IgD-negative memory B cell (primary cell): ENCODE results near the gene RHBDD2. TPM values are rescaled to one million over a fixed set of nuclear protein-coding genes. Genes with fewer than 3 reads are reported as not detected.
"Not testable (repeated sequence)": the region's sequence is repeated elsewhere in the genome, so short reads cannot be mapped to it uniquely, and the experiment has no call there.

Experiments
- H3K27ac Mint-ChIP-seq, 3 donors: one replicate each; pipeline ENCODE4 v1.8.0; 2020 to 2022; ENCODE audit warnings: mild to moderate bottlenecking in 3 of 3, mixed read lengths in 3 of 3, moderate library complexity in 1 of 3
- H3K27me3 Mint-ChIP-seq: one replicate; pipeline ENCODE4 v1.8.0; 2021; ENCODE audit warnings: mixed read lengths
- H3K36me3 Mint-ChIP-seq: one replicate; pipeline ENCODE4 v1.8.0; 2020; ENCODE audit warnings: mild to moderate bottlenecking, mixed read lengths
- H3K4me1 Mint-ChIP-seq, 3 donors: one replicate each; pipeline ENCODE4 v1.8.0; 2020 to 2022; ENCODE audit warnings: mixed read lengths in 3 of 3, mild to moderate bottlenecking in 1 of 3
- H3K4me3 Mint-ChIP-seq, 4 donors: one replicate each; pipeline ENCODE4 v1.8.0; 2020 to 2022; ENCODE audit warnings: mild to moderate bottlenecking in 4 of 4, mixed read lengths in 4 of 4, moderate library complexity in 3 of 4
- H3K9me3 Mint-ChIP-seq, 3 donors: one replicate each; pipeline ENCODE4 v1.8.0; 2020 to 2021; ENCODE audit warnings: mixed read lengths in 3 of 3, mild to moderate bottlenecking in 1 of 3
- polyA plus RNA-seq: library from polyadenylated mRNA; unstranded; fragments of 300-500 nt; fragmentation: Illumina TruSeq; gene quantifications from one replicate; pipeline ENCODE4 v1.2.3, GENCODE V29; 2021

RHBDD2 gene
- polyA plus RNA-seq = 66.0 TPM

GRCh38 chr7:75878769-75879611, at the start of gene RHBDD2:
RHBDD2 (plus strand) TSS chr7:75879034; CDS start chr7:75879083, 49 bp downstream.
- H3K4me1 Mint-ChIP-seq = peaks cover 14 to 21% (median 14%) of the 10 kb centered on the region in 3 donors
- H3K27me3 Mint-ChIP-seq = no peaks in the 10 kb centered on the region
- H3K36me3 Mint-ChIP-seq = no peaks in the 10 kb centered on the region
- H3K27ac Mint-ChIP-seq = peak within 1 kb of the TSS; percentile 54 to 94 (median 93)
- peak within 1 kb of the TSS; percentile 94 to 98 (median 97) for H3K4me3 Mint-ChIP-seq
- no peaks in the 10 kb centered on the region for H3K9me3 Mint-ChIP-seq

GRCh38 chr7:75829656-75830055, 49.2 kb upstream of the RHBDD2 start:
- peak overlapping the region in 1 of 3 donors; percentile 50 for H3K27ac Mint-ChIP-seq
- H3K9me3 Mint-ChIP-seq, H3K27me3 Mint-ChIP-seq, H3K36me3 Mint-ChIP-seq, H3K4me1 Mint-ChIP-seq, H3K4me3 Mint-ChIP-seq: not testable (repeated sequence)

DNA sequence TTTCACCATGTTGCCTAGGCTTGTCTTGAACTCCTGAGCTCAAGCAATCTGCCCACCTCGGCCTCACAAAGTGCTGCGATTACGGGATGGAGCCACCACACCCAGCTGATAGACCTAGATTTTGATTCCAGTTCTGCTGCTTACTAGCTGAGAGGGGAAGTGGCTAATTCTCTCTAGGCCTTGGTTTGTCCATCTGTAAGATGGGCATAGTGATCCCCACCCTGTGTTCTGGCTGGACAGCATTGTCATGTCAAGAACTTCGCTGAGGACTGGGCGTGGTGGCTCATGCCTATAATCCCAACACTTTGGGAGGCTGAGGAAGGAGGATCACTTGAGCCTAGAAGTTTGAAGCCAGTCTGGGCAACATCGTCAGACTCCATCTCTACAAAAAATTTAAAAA, 47.9 kb upstream of the RHBDD2 start:
- H3K4me3 Mint-ChIP-seq = no peak overlapping the region
- no peaks in the 10 kb centered on the region for H3K36me3 Mint-ChIP-seq
- no peaks in the 10 kb centered on the region for H3K4me1 Mint-ChIP-seq
- H3K27me3 Mint-ChIP-seq = peaks cover 6% of the 10 kb centered on the region
- no peaks in the 10 kb centered on the region for H3K9me3 Mint-ChIP-seq
- no peak overlapping the region for H3K27ac Mint-ChIP-seq

DNA sequence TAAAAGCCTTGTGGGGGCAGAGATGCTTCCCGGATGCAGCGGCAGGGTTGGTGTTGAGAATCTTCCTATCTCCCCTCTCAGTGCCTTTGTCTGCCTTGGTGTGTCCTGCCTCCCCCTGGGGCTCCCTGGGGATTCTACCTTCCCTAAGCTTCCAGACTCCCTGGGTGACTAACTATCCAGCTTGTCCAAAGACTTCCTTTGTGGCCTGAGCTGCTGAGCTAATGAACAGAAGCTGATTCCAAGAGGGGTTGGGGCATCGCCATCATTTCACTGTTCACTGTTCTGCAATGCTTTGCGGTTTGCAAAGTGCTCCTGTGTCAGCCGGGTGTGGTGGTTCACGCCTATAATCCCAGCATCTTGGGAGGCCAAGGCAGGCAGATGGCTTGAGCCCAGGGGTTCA, 45.2 kb upstream of the RHBDD2 start:
- not testable (repeated sequence) for H3K4me3 Mint-ChIP-seq, H3K9me3 Mint-ChIP-seq, H3K27me3 Mint-ChIP-seq, H3K36me3 Mint-ChIP-seq, H3K4me1 Mint-ChIP-seq, H3K27ac Mint-ChIP-seq

GRCh38 chr7:75835688-75836285, 43.0 kb upstream of the RHBDD2 start:
- Mint-ChIP-seq H3K4me3 (no peak overlapping the region), H3K9me3 (no peaks in the 10 kb centered on the region), H3K27ac (no peak overlapping the region), H3K27me3 (peaks cover 6% of the 10 kb centered on the region), H3K4me1 (no peaks in the 10 kb centered on the region), H3K36me3 (no peaks in the 10 kb centered on the region)

DNA sequence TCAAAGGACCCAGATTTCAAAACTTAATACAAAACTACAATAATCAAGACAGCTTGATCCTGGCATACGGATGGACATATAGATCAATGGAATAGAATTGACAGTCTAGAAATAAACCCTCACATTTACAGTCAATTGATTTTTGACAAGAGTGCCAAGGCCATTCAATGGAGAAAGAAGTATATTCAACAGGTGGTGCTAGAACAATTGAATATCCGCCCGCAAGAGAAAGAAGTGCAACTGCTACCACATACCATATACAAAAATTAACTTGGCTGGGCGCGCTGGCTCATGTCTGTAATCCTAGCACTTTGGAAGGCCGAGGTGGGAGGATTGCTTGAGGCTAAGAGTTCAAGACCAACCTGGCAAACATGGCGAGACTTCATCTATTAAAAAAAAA, 42.0 kb upstream of the RHBDD2 start:
- Mint-ChIP-seq H3K4me1 (no peaks in the 10 kb centered on the region), H3K36me3 (no peaks in the 10 kb centered on the region), H3K27me3 (peaks cover 3% of the 10 kb centered on the region), H3K27ac (no peak overlapping the region), H3K4me3 (no peak overlapping the region), H3K9me3 (no peaks in the 10 kb centered on the region)

DNA sequence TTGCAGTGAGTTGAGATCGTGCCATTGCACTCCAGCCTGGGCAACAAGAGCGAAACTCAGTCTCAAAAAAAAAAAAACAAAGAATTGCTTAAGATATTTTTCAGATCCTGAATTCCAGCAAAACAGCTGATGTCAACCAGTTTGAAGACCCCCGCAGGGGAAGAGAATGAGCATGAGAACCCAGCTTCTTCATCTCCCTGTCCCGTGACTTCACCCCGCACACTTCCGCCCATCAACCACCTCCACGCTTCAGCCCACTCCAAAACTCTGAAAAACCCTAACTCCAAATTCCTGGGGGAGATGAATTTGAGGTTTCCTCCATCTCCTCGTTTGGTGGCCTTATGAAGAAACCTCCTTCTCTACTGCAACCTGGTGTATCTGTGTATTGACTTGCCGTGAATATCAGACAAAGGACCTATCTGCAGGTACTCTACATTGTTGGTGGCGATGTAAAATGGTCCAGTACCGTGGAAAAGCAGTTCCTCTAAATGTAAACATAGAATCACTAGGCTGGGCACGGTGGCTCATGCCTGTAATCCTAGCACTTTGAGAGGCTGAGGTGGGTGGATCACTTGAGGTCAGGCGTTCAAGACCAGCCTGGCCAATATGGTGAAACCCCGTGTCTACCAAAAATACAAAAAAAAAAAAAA, 40.4 kb upstream of the RHBDD2 start:
- H3K27me3 Mint-ChIP-seq, H3K36me3 Mint-ChIP-seq, H3K27ac Mint-ChIP-seq, H3K4me1 Mint-ChIP-seq, H3K9me3 Mint-ChIP-seq, H3K4me3 Mint-ChIP-seq: not testable (repeated sequence)

- Mint-ChIP-seq H3K9me3 (no peaks in the 10 kb centered on the region), H3K27me3 (no peaks in the 10 kb centered on the region)
Measured at GRCh38 chr7:75840029-75840428, 38.8 kb upstream of the RHBDD2 start.

GRCh38 chr7:75842836-75843446, 35.9 kb upstream of the RHBDD2 start:
- Mint-ChIP-seq H3K27me3 (no peaks in the 10 kb centered on the region), H3K9me3 (no peaks in the 10 kb centered on the region), H3K27ac (no peak overlapping the region), H3K4me1 (peaks cover 0 to 7% (median 5%) of the 10 kb centered on the region in 3 donors), H3K4me3 (no peak overlapping the region), H3K36me3 (peaks cover 3% of the 10 kb centered on the region)

More at GRCh38 chr7:75840029-75840428, 38.8 kb upstream of the RHBDD2 start:
- Mint-ChIP-seq H3K4me1 (peaks cover 0 to 7% (median 5%) of the 10 kb centered on the region in 3 donors), H3K27ac (no peak overlapping the region), H3K36me3 (no peaks in the 10 kb centered on the region), H3K4me3 (no peak overlapping the region)

DNA sequence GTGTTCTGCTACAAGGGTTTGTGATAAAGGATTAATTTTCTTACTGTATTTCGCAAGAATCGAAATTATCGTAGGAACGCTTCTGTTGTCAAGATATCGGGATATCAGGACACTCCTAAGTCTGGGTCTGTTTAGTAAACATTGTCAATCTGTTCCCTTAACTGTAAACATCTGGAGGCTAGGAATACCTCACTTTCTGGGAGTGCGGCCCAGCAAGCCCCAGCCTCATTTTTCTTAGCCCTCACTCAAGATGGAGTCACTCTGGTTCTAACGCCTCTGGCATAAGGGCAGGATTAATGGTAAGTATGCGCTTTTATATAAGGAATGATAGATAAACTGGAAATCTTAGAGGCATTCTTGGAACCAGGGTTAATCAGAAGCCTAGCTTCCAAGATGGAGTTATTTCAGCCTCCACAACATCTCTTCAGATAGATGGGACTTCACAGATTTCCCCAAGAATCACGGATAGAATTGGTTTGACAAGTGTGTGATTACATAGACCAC, 35.2 kb upstream of the RHBDD2 start:
- H3K27me3 Mint-ChIP-seq = no peaks in the 10 kb centered on the region
- H3K27ac Mint-ChIP-seq = no peak overlapping the region
- H3K4me3 Mint-ChIP-seq = no peak overlapping the region
- peaks cover 0 to 7% (median 5%) of the 10 kb centered on the region in 3 donors for H3K4me1 Mint-ChIP-seq
- H3K9me3 Mint-ChIP-seq = no peaks in the 10 kb centered on the region
- peaks cover 3% of the 10 kb centered on the region for H3K36me3 Mint-ChIP-seq

- no peaks in the 10 kb centered on the region for H3K27me3 Mint-ChIP-seq
- peaks cover 0 to 7% (median 5%) of the 10 kb centered on the region in 3 donors for H3K4me1 Mint-ChIP-seq
- H3K36me3 Mint-ChIP-seq = peaks cover 3% of the 10 kb centered on the region
- no peak overlapping the region for H3K4me3 Mint-ChIP-seq
- H3K27ac Mint-ChIP-seq = no peak overlapping the region
- H3K9me3 Mint-ChIP-seq = no peaks in the 10 kb centered on the region
Measured at GRCh38 chr7:75844158-75844557, 34.7 kb upstream of the RHBDD2 start.

- not testable (repeated sequence) for H3K36me3 Mint-ChIP-seq, H3K4me1 Mint-ChIP-seq, H3K4me3 Mint-ChIP-seq, H3K9me3 Mint-ChIP-seq, H3K27ac Mint-ChIP-seq, H3K27me3 Mint-ChIP-seq
Measured at GRCh38 chr7:75845132-75845531, 33.7 kb upstream of the RHBDD2 start.

- Mint-ChIP-seq H3K27me3 (no peaks in the 10 kb centered on the region), H3K4me1 (peaks cover 0 to 5% (median 5%) of the 10 kb centered on the region in 3 donors), H3K9me3 (no peaks in the 10 kb centered on the region), H3K27ac (no peak overlapping the region), H3K36me3 (peaks cover 3% of the 10 kb centered on the region), H3K4me3 (no peak overlapping the region)
Measured at GRCh38 chr7:75847707-75848106, 31.1 kb upstream of the RHBDD2 start.

- Mint-ChIP-seq H3K9me3 (peaks cover 0 to 2% (median 0%) of the 10 kb centered on the region in 3 donors), H3K4me3 (no peak overlapping the region), H3K4me1 (no peaks in the 10 kb centered on the region), H3K36me3 (peaks cover 3% of the 10 kb centered on the region), H3K27me3 (no peaks in the 10 kb centered on the region), H3K27ac (no peak overlapping the region)
Measured at GRCh38 chr7:75849573-75849972, 29.3 kb upstream of the RHBDD2 start.

- no peak overlapping the region for H3K27ac Mint-ChIP-seq
- peaks cover 3% of the 10 kb centered on the region for H3K36me3 Mint-ChIP-seq
Measured at GRCh38 chr7:75850235-75850634, 28.6 kb upstream of the RHBDD2 start.

More at GRCh38 chr7:75850235-75850634, 28.6 kb upstream of the RHBDD2 start:
- Mint-ChIP-seq H3K4me1 (no peaks in the 10 kb centered on the region), H3K27me3 (no peaks in the 10 kb centered on the region), H3K4me3 (no peak overlapping the region), H3K9me3 (peaks cover 0 to 2% (median 0%) of the 10 kb centered on the region in 3 donors)
